WTC11 (cell line): ENCODE measurements around the gene MEFV. TPM values are rescaled to one million over a fixed set of nuclear protein-coding genes. Genes with fewer than 3 reads are reported as not detected.

ENCODE experiments used
- AFF4 ChIP-seq: sonication (generic); formaldehyde crosslinking; IDR thresholded peaks from 2 replicates; pipeline ENCODE4 v1.8.1; 2023; ENCODE audit warnings: mild to moderate bottlenecking, missing genetic modification reagents, borderline replicate concordance
- ATF1 ChIP-seq: sonication (generic); formaldehyde crosslinking; IDR thresholded peaks from 2 replicates; pipeline ENCODE4 v1.8.1; 2023; ENCODE audit warnings: mild to moderate bottlenecking, moderate library complexity, missing genetic modification reagents
- ATF6 ChIP-seq: sonication (generic); formaldehyde crosslinking; IDR thresholded peaks from 2 replicates; pipeline ENCODE4 v1.8.1; 2023; ENCODE audit warnings: mild to moderate bottlenecking, missing genetic modification reagents
- ETV6 ChIP-seq: sonication (generic); formaldehyde crosslinking; IDR thresholded peaks from 2 replicates; pipeline ENCODE4 v1.8.1; 2022; ENCODE audit warnings: mild to moderate bottlenecking, missing genetic modification reagents
- JAZF1 ChIP-seq: fragments of 250-450 bp; sonication (Bioruptor Pico); IDR thresholded peaks from 2 replicates; pipeline ENCODE4 v1.9.0; 2021; ENCODE audit warnings: moderate library complexity, mild to moderate bottlenecking, inconsistent platforms
- MXD4 ChIP-seq: fragments of 250-450 bp; sonication (Bioruptor Pico); IDR thresholded peaks from 2 replicates; pipeline ENCODE4 v1.8.0; 2021; ENCODE audit warnings: mild to moderate bottlenecking, moderate library complexity, borderline replicate concordance
- MYBL2 ChIP-seq: sonication (generic); formaldehyde crosslinking; IDR thresholded peaks from 2 replicates; pipeline ENCODE4 v1.8.1; 2023; ENCODE audit warnings: mild to moderate bottlenecking, moderate library complexity, missing genetic modification reagents
- NFE2L1 ChIP-seq: sonication (generic); formaldehyde crosslinking; IDR thresholded peaks from 2 replicates; pipeline ENCODE4 v1.8.1; 2023; ENCODE audit warnings: missing genetic modification reagents
- NFYB ChIP-seq: sonication (generic); formaldehyde crosslinking; conservative IDR thresholded peaks from 2 replicates; pipeline ENCODE4 v1.8.0; 2022; ENCODE audit warnings: low read depth, missing genetic modification reagents
- NR2C2 ChIP-seq: sonication (generic); formaldehyde crosslinking; IDR thresholded peaks from 2 replicates; pipeline ENCODE4 v1.8.0; 2022; ENCODE audit warnings: mild to moderate bottlenecking, missing genetic modification reagents
- PREB ChIP-seq: sonication (generic); formaldehyde crosslinking; IDR thresholded peaks from 2 replicates; pipeline ENCODE4 v1.8.1; 2022; ENCODE audit warnings: mild to moderate bottlenecking, missing genetic modification reagents, moderate library complexity, borderline replicate concordance
- PRRX2 ChIP-seq: fragments of 250-450 bp; sonication (Bioruptor Pico); IDR thresholded peaks from 2 replicates; pipeline ENCODE4 v1.8.0; 2021; ENCODE audit warnings: mild to moderate bottlenecking
- RELA ChIP-seq: sonication (generic); formaldehyde crosslinking; IDR thresholded peaks from 2 replicates; pipeline ENCODE4 v1.8.1; 2022; ENCODE audit warnings: missing genetic modification reagents, mild to moderate bottlenecking, borderline replicate concordance
- TCF7 ChIP-seq: sonication (generic); formaldehyde crosslinking; IDR thresholded peaks from 2 replicates; pipeline ENCODE4 v1.8.0; 2022; ENCODE audit warnings: mild to moderate bottlenecking, low read depth, missing genetic modification reagents, moderate library complexity
- USF2 ChIP-seq: sonication (generic); formaldehyde crosslinking; IDR thresholded peaks from 2 replicates; pipeline ENCODE4 v1.8.1; 2023; ENCODE audit warnings: mild to moderate bottlenecking, missing genetic modification reagents, moderate library complexity
- ZNF219 ChIP-seq: sonication (generic); formaldehyde crosslinking; IDR thresholded peaks from 2 replicates; pipeline ENCODE4 v1.8.0; 2023; ENCODE audit warnings: missing genetic modification reagents, mild to moderate bottlenecking, borderline replicate concordance
- ZNF281 ChIP-seq: sonication (generic); formaldehyde crosslinking; IDR thresholded peaks from 2 replicates; pipeline ENCODE4 v1.8.0; 2023; ENCODE audit warnings: mild to moderate bottlenecking, missing genetic modification reagents
- ZNF317 ChIP-seq: sonication (generic); formaldehyde crosslinking; IDR thresholded peaks from 2 replicates; pipeline ENCODE4 v1.8.1; 2023; ENCODE audit warnings: low read depth, mild to moderate bottlenecking, moderate library complexity, missing genetic modification reagents, borderline replicate concordance
- ZNF671 ChIP-seq: fragments of 250-450 bp; sonication (Bioruptor Pico); IDR thresholded peaks from 2 replicates; pipeline ENCODE4 v1.8.0; 2021; ENCODE audit warnings: mild to moderate bottlenecking
- ZSCAN18 ChIP-seq: fragments of 250-450 bp; sonication (Bioruptor Pico); IDR thresholded peaks from 2 replicates; pipeline ENCODE4 v2.1.2; 2022; ENCODE audit warnings: mild to moderate bottlenecking, moderate library complexity
- total RNA-seq: library from RNA; stranded (reverse); gene quantifications from 3 replicates; pipeline ENCODE4 v1.2.3, GENCODE V29; 2021
- TF ChIP-seq, protein P1 (sequence below): sonication (generic); formaldehyde crosslinking; IDR thresholded peaks from 2 replicates; pipeline ENCODE4 v1.8.0; 2022; ENCODE audit warnings: mild to moderate bottlenecking, missing genetic modification reagents
- TF ChIP-seq, protein P2 (sequence below): sonication (generic); formaldehyde crosslinking; IDR thresholded peaks from 2 replicates; pipeline ENCODE4 v1.8.1; 2022; ENCODE audit warnings: mild to moderate bottlenecking, moderate library complexity, missing genetic modification reagents
- TF ChIP-seq, protein P3 (sequence below): sonication (generic); formaldehyde crosslinking; IDR thresholded peaks from 2 replicates; pipeline ENCODE4 v1.8.0; 2022; ENCODE audit warnings: mild to moderate bottlenecking, missing genetic modification reagents

Gene MEFV
- total RNA-seq, 1 experiment from 2014 or later = 0.09 TPM

DNA sequence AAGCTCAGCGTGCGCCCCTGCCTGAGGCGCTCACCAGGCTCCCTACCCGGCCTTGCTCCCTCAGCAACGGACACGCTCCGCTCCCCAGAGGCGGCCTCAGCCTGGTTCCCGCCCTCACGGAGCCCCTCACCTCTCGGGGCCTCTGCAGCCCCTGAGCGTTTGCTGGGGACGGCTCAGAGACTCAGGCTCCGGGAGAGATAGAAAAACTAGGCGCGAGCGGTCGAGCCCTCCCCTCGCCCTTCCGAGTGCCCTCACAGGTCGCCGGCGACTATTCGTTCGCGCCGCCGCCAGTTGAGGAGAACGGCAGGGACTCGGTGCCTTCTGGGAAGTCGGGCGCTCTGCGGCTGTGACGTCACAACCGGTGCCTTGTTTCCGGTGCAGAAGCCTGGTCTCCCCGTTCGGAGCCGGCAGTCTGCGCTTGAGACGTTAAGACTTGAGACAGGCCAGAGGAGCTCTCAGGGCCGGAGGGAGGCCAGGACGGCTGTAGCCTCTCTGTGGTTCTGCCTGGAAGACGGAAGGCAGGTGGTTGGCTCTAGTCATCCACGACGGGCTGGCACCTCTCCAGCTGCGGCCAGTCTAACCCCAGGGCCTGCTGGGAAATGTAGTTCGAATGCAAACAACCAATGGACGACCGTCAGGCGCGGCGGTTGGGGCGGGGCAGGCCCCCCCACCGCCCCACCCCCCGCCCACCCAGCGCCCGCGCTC is 21.4 kb downstream of the MEFV start, which contains the start of gene ZNF200 (continued):
- TF ChIP-seq ATF6 (CRISPR knock-in tag) = no peak
- TF ChIP-seq JAZF1 (CRISPR knock-in tag) = no peak
- TF ChIP-seq USF2 (CRISPR knock-in tag) = no peak
- TF ChIP-seq NFYB (CRISPR knock-in tag) = 0 out of 2 replicates have a peak, but pooled peaks have one; percentile 50
- TF ChIP-seq MXD4 (CRISPR knock-in tag) = no peak
- TF ChIP-seq NR2C2 = no peak
- TF ChIP-seq TCF7 (CRISPR knock-in tag) = no peak
- TF ChIP-seq, protein P1, sequence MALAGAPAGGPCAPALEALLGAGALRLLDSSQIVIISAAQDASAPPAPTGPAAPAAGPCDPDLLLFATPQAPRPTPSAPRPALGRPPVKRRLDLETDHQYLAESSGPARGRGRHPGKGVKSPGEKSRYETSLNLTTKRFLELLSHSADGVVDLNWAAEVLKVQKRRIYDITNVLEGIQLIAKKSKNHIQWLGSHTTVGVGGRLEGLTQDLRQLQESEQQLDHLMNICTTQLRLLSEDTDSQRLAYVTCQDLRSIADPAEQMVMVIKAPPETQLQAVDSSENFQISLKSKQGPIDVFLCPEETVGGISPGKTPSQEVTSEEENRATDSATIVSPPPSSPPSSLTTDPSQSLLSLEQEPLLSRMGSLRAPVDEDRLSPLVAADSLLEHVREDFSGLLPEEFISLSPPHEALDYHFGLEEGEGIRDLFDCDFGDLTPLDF (CRISPR knock-in tag) = no peak
- TF ChIP-seq RELA (CRISPR knock-in tag) = no peak
- no peak for TF ChIP-seq ZNF671
- peak; percentile 55; the same call in 1 of the 2 replicates for TF ChIP-seq ETV6
- no peak for TF ChIP-seq AFF4 (CRISPR knock-in tag)
- TF ChIP-seq NFE2L1 (CRISPR knock-in tag) = no peak
- no peak for TF ChIP-seq ATF1 (CRISPR knock-in tag)
- TF ChIP-seq, protein P2, sequence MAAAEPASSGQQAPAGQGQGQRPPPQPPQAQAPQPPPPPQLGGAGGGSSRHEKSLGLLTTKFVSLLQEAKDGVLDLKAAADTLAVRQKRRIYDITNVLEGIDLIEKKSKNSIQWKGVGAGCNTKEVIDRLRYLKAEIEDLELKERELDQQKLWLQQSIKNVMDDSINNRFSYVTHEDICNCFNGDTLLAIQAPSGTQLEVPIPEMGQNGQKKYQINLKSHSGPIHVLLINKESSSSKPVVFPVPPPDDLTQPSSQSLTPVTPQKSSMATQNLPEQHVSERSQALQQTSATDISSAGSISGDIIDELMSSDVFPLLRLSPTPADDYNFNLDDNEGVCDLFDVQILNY = peak; percentile 37; the same call in 1 of the 2 replicates
- TF ChIP-seq ZNF281 (CRISPR knock-in tag) = no peak
- peak; percentile 49; the same call in 1 of the 2 replicates for TF ChIP-seq ZNF317 (CRISPR knock-in tag)
- peak; percentile 76; the same call in 1 of the 2 replicates for TF ChIP-seq ZNF219 (CRISPR knock-in tag)
- TF ChIP-seq MYBL2 (CRISPR knock-in tag) = no peak; the same call in 1 of the 2 replicates
- TF ChIP-seq PRRX2 = no peak
- no peak for TF ChIP-seq ZSCAN18 (CRISPR knock-in tag)
- TF ChIP-seq, protein P3, sequence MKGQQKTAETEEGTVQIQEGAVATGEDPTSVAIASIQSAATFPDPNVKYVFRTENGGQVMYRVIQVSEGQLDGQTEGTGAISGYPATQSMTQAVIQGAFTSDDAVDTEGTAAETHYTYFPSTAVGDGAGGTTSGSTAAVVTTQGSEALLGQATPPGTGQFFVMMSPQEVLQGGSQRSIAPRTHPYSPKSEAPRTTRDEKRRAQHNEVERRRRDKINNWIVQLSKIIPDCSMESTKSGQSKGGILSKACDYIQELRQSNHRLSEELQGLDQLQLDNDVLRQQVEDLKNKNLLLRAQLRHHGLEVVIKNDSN (CRISPR knock-in tag) = peak; percentile 52; the same call in 1 of the 2 replicates
- TF ChIP-seq PREB = no peak
